Activated naive CD4-positive, alpha-beta T cell treated with anti-CD3 and anti-CD28 coated beads for 36 hours (primary cell): Measurements from ENCODE around the gene JAG1. TPM values are rescaled to one million over a fixed set of nuclear protein-coding genes. Genes with fewer than 3 reads are reported as not detected.
"Not testable (repeated sequence)": the region's sequence is repeated elsewhere in the genome, so short reads cannot be mapped to it uniquely, and the experiment has no call there.

Source experiments
- CTCF ChIA-PET: fragments of 350-600 bp; sonication (Branson Sonifier 250); formaldehyde crosslinking; loops from one replicate; lab custom pipeline; 2021; ENCODE audit warnings: antibody characterized with exemption; lab: Charles Lee
- DNase-seq: peaks from one replicate; pipeline ENCODE4 v3.0.0-alpha.2; 2020
- H3K27ac Mint-ChIP-seq: one replicate; pipeline ENCODE4 v1.8.0; 2021; ENCODE audit warnings: mild to moderate bottlenecking, mixed read lengths
- H3K27me3 Mint-ChIP-seq: one replicate; pipeline ENCODE4 v1.8.0; 2021; ENCODE audit warnings: low read depth, mixed read lengths
- H3K36me3 Mint-ChIP-seq: one replicate; pipeline ENCODE4 v1.8.0; 2021; ENCODE audit warnings: low read depth, mixed read lengths
- H3K4me1 Mint-ChIP-seq: one replicate; pipeline ENCODE4 v1.8.0; 2021; ENCODE audit warnings: low read depth, mixed read lengths
- H3K4me3 Mint-ChIP-seq: one replicate; pipeline ENCODE4 v1.8.0; 2021; ENCODE audit warnings: mild to moderate bottlenecking, moderate library complexity, mixed read lengths
- H3K9me3 Mint-ChIP-seq: one replicate; pipeline ENCODE4 v1.8.0; 2021; ENCODE audit warnings: mixed read lengths
- intact Hi-C: fragments of 100-400 bp; cut with micrococcal nuclease; formaldehyde crosslinking; loops from one replicate; pipeline ENCODE4 v1.15.1; 2023
- total RNA-seq, 2 experiments: library from RNA; stranded (reverse); gene quantifications; one replicate each; pipeline ENCODE4 v1.2.3, GENCODE V29; 2021

The JAG1 gene
- total RNA-seq, 2 experiments from 2014 or later, result 0.25 to 0.41 TPM

GRCh38 chr20:10622657-10623418, 51.0 kb downstream of the JAG1 start:
- intact Hi-C loops, result no loop called here
- Mint-ChIP-seq H3K9me3 (no peaks in the 10 kb centered on the region), H3K4me3 (no peak overlapping the region), H3K4me1 (no peaks in the 10 kb centered on the region), H3K27ac (no peak overlapping the region), H3K36me3 (peaks cover 25% of the 10 kb centered on the region), H3K27me3 (no peaks in the 10 kb centered on the region)
- CTCF ChIA-PET, result interaction anchor here (1.0 kb wide), 1 partner anchor 994 kb away, joined by 3 read pairs; no protein-coding TSS in a partner anchor
- DNase-seq, result no peak

DNA sequence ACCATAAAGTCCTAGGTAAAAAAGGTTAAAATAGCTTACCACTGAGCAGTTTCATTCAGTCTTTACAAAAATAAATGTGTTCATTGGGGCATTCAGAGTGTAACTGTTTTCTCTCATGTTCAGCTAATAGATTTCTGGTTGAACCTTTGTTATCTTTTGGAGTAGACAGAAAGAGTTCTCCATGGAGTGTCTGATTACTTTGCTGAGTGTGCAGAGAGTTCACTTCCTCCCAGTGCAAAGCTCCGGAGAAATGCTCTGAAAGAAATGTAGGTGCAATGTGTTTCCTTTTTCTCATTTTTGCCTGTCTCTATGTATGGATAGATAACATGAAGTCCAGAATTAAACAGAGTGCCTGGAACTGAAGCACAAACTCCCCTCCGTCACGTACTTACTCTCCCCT, 52.6 kb downstream of the JAG1 start:
- no peak overlapping the region for H3K4me3 Mint-ChIP-seq
- intact Hi-C loops, result no loop called here
- CTCF ChIA-PET, result no interaction called here

DNA sequence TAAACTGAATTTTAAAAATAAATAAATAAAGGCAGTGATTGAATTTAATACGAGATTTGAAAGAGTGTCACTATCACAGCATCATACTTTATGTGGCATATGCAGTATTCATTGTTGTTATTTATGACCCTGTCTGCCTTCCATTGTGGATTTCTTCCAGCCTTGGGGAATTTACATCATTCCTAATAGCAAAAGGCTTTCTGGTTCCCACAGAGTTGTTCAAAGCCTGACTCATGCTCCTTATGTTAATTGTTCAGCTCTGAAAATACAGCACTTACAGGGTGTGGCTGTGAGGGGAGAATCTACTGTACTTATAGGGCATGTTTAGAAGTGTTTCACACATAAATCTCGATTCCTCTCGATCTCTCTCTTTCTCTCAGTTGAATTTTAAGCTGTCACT, 54.4 kb downstream of the JAG1 start:
- DNase-seq, result no peak
- intact Hi-C loops, result no loop called here
- Mint-ChIP-seq H3K27me3 (no peaks in the 10 kb centered on the region), H3K4me3 (no peak overlapping the region), H3K4me1 (no peaks in the 10 kb centered on the region), H3K27ac (no peak overlapping the region), H3K36me3 (peaks cover 27% of the 10 kb centered on the region), H3K9me3 (no peaks in the 10 kb centered on the region)
- CTCF ChIA-PET, result no interaction called here

More for the DNA sequence above, 52.6 kb downstream of the JAG1 start:
- Mint-ChIP-seq H3K36me3 (peaks cover 23% of the 10 kb centered on the region), H3K4me1 (no peaks in the 10 kb centered on the region), H3K27me3 (no peaks in the 10 kb centered on the region), H3K9me3 (no peaks in the 10 kb centered on the region), H3K27ac (no peak overlapping the region)
- no peak for DNase-seq

GRCh38 chr20:10618611-10619245, 55.1 kb downstream of the JAG1 start:
- no peaks in the 10 kb centered on the region for H3K9me3 Mint-ChIP-seq
- H3K27me3 Mint-ChIP-seq, result no peaks in the 10 kb centered on the region
- CTCF ChIA-PET, result no interaction called here
- DNase-seq, result no peak
- H3K4me1 Mint-ChIP-seq, result no peaks in the 10 kb centered on the region
- H3K36me3 Mint-ChIP-seq, result peaks cover 24% of the 10 kb centered on the region
- H3K27ac Mint-ChIP-seq, result no peak overlapping the region
- intact Hi-C loops, result no loop called here
- no peak overlapping the region for H3K4me3 Mint-ChIP-seq

GRCh38 chr20:10617549-10618133, 56.2 kb downstream of the JAG1 start:
- H3K9me3 Mint-ChIP-seq, intact Hi-C loops, DNase-seq, H3K27ac Mint-ChIP-seq, H3K4me3 Mint-ChIP-seq, H3K27me3 Mint-ChIP-seq, CTCF ChIA-PET, H3K4me1 Mint-ChIP-seq: not testable (repeated sequence)
- peaks cover 27% of the 10 kb centered on the region for H3K36me3 Mint-ChIP-seq

GRCh38 chr20:10616212-10616611, 57.6 kb downstream of the JAG1 start:
- intact Hi-C loops, result no loop called here
- Mint-ChIP-seq H3K9me3 (no peaks in the 10 kb centered on the region), H3K27me3 (no peaks in the 10 kb centered on the region), H3K4me3 (no peak overlapping the region), H3K27ac (no peak overlapping the region), H3K36me3 (peaks cover 20% of the 10 kb centered on the region), H3K4me1 (no peaks in the 10 kb centered on the region)
- DNase-seq, result no peak
- CTCF ChIA-PET, result no interaction called here

- H3K4me1 Mint-ChIP-seq, result no peaks in the 10 kb centered on the region
Observed at GRCh38 chr20:10613911-10614310, 59.9 kb downstream of the JAG1 start.

GRCh38 chr20:10613426-10613825, 60.4 kb downstream of the JAG1 start:
- intact Hi-C loops, H3K27me3 Mint-ChIP-seq, CTCF ChIA-PET, DNase-seq, H3K9me3 Mint-ChIP-seq, H3K4me3 Mint-ChIP-seq, H3K27ac Mint-ChIP-seq, H3K4me1 Mint-ChIP-seq: not testable (repeated sequence)
- H3K36me3 Mint-ChIP-seq, result peaks cover 22% of the 10 kb centered on the region

More at GRCh38 chr20:10613911-10614310, 59.9 kb downstream of the JAG1 start:
- Mint-ChIP-seq H3K9me3 (no peaks in the 10 kb centered on the region), H3K27ac (no peak overlapping the region), H3K36me3 (peaks cover 20% of the 10 kb centered on the region), H3K27me3 (no peaks in the 10 kb centered on the region), H3K4me3 (no peak overlapping the region)
- DNase-seq, result no peak
- intact Hi-C loops, result no loop called here
- CTCF ChIA-PET, result no interaction called here

DNA sequence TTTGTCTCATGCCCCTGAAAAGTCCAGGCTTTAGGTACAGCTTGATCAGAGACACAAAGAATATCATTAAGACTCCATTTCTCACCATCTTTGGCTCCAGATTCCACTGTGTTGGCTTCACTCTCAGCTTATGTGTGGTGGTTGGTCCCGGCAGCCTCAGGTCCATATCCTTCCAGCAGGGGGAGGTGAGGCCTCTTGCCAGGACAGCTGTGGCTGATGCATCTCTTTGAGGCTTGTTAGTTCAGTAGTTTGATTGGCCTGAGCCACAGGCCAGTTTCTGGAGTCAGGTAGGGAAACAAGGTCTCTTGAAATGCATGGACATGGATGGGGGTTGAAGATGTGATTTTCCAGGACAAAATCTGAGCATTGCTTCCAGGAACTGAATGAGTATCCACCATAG, 62.4 kb downstream of the JAG1 start:
- H3K27ac Mint-ChIP-seq, result no peak overlapping the region
- no peaks in the 10 kb centered on the region for H3K27me3 Mint-ChIP-seq
- peaks cover 25% of the 10 kb centered on the region for H3K36me3 Mint-ChIP-seq
- peak; percentile 17 for DNase-seq
- CTCF ChIA-PET, result interaction anchor here (0.8 kb wide), 1 partner anchor 25 kb away, joined by 3 read pairs; no protein-coding TSS in a partner anchor
- no peaks in the 10 kb centered on the region for H3K4me1 Mint-ChIP-seq
- H3K9me3 Mint-ChIP-seq, result no peaks in the 10 kb centered on the region
- no peak overlapping the region for H3K4me3 Mint-ChIP-seq
- intact Hi-C loops, result no loop called here

DNA sequence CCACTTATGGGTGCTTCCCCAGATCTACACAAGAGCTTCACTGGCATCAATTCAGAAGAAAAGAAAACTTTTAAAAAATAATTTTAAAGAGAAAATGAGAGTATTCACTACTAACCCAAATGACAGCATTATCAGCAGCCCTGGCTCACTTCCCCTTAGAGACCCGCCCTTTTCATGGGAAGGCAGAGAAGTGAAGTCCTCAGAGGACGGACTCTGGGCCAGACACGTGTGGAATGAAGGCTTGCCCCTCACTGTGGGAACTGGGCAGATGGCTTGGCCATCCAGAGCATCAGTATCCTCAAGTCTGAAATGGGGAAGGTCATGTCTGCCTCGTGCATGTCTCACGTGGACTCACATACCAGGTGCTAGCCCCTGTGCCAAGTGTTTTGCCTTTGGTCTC, 63.5 kb downstream of the JAG1 start:
- intact Hi-C loops, result no loop called here
- Mint-ChIP-seq H3K27me3 (no peaks in the 10 kb centered on the region), H3K27ac (no peak overlapping the region), H3K4me3 (no peak overlapping the region), H3K4me1 (no peaks in the 10 kb centered on the region), H3K9me3 (no peaks in the 10 kb centered on the region), H3K36me3 (peaks cover 24% of the 10 kb centered on the region)
- no peak for DNase-seq
- CTCF ChIA-PET, result no interaction called here

- no peaks in the 10 kb centered on the region for H3K4me1 Mint-ChIP-seq
- CTCF ChIA-PET, result no interaction called here
- no peak overlapping the region for H3K27ac Mint-ChIP-seq
- no peak overlapping the region for H3K4me3 Mint-ChIP-seq
- H3K36me3 Mint-ChIP-seq, result peaks cover 21% of the 10 kb centered on the region
- DNase-seq, result no peak
- H3K27me3 Mint-ChIP-seq, result no peaks in the 10 kb centered on the region
- no peaks in the 10 kb centered on the region for H3K9me3 Mint-ChIP-seq
- intact Hi-C loops, result no loop called here
Observed at GRCh38 chr20:10609770-10610169, 64.0 kb downstream of the JAG1 start.

DNA sequence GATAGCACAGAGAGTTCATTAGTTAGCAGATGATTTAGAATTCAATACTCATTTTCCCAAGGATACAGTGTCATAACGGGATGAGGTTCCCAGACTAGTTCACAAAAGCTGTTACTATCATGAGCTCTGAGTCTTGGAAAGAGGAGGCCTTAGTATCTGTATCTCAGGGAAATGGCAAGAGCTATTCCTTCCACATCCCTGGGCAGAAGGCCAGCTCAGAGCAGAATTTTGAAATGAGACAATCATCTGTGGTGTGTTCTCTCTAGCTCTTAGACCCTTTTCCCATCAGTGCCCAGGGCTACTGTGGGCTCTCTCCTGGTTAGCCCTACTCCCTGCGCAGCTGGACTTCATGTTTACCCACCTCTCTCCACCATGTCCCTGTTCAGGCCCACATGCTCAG, 64.5 kb downstream of the JAG1 start:
- intact Hi-C loops, result no loop called here
- H3K27ac Mint-ChIP-seq, result no peak overlapping the region
- no peak for DNase-seq
- H3K9me3 Mint-ChIP-seq, result no peaks in the 10 kb centered on the region
- H3K4me1 Mint-ChIP-seq, result no peaks in the 10 kb centered on the region
- no peak overlapping the region for H3K4me3 Mint-ChIP-seq
- H3K36me3 Mint-ChIP-seq, result peaks cover 18% of the 10 kb centered on the region
- CTCF ChIA-PET, result no interaction called here
- H3K27me3 Mint-ChIP-seq, result no peaks in the 10 kb centered on the region
